ENCODE measurements around the gene IFI35.

- TF ChIP-seq CTCF (IDR thresholded peaks at IDR 0.05) (no peak), POLR2A (IDR thresholded peaks at IDR 0.05) (no peak)
Observed at GRCh38 chr17:42967925-42968324, 38.7 kb upstream of the IFI35 start.

All from body of pancreas (tissue), 4 donors.